ENCODE measurements around the gene SUPV3L1.
"Not testable (repeated sequence)": the region's sequence is repeated elsewhere in the genome, so short reads cannot be mapped to it uniquely, and the experiment has no call there.

The SUPV3L1 gene

DNA sequence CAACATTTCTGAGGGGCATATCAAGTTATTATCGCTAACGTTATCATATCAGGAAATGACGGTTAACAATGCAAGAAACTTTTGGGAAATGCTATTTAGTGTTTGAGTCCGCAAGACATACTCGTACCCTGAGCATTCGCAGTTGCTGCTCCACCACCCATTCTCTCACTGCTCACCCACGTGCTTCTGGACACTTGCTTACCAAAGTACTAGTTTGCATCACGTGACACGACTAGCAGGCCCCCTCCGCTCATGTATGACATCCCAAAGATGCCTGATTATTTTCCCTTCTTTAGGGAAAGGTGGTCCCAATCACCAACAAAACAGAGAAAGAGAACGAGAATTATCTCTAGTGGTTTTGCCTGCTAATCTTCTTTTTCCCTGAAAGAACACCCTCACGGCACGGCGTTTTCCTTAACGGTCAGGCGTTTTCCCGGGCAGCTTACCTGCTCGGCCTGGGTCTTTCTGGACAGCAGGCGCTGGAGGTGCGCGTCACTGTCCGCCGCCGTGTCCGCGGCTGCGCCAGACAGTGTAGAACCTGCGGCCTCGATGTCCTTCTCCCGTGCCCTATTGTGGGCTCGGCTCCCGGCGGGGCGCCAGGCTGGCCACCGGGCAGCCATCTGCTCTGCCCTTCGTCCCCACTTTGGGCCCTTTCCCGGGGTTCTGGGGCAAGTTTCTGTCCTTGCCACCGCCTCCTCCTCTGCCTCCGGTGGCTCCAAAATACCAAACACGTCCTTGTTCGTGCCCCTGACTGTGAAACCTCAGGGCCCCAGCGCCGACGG is at the start of gene SUPV3L1:
SUPV3L1 (plus strand) TSS at position 492 of the 782 bp plus-strand sequence; CDS start at position 550, 58 bp downstream.
- DNase-seq (ENCODE audit: low spot score), result peak; percentile 97

DNA sequence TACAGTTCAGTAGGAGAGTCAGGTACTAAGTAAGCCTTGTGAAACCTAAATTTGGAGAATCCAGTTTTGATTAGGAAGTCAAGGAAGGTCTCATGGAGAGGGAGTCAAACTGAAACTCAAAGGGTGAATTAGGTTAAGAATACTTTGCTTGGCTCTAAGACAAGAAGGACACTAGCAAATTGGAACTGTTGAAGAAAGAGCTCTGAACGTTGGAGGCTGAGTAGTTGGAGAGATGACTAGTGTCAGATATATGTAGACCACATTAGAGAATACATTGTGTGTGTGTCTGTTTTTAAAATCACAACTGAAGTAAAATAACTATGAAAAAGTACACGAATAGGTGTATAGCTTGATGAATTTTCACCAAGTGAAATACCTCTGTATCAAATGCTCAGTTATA is 49.8 kb upstream of the SUPV3L1 start:
- no peak for DNase-seq (ENCODE audit: low spot score)

DNA sequence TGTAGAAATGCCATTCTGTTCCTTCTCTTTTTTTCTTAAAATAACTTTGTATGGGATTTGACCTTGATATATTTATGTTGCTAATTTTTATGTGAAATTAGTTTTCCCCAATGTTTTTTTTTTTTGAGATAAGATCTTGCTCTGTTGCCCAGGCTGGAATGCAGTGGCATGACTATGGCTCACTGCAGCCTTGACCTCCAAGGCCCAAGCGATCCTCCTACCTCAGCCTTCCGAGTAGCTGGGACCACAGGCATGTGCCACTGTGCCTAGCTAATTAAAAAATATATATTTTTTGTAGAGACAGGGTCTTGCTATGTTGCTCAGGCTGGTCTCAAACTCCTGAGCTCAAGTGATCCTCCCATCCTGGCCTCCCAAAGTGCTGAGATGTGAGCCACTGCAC is 40.1 kb upstream of the SUPV3L1 start:
- DNase-seq (ENCODE audit: low spot score), result no peak

DNA sequence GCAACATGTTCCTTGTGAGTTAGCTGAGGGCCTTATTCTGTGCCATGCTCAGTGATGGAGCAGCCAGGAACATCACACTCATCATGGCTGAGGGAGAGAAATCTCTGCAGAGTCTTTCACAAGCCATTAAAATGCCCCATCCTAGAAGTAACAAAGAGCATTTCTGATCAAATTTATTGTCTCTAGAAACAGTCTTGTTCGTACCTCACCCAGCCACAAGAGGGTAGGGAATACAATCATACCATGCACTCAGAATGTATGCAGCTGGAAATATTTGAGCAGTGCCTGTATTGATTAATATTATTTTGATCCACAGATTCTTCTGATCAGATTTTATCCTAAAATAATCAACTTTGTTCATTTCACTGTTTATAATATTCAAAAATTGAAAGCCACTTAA is 38.7 kb upstream of the SUPV3L1 start:
- no peak for DNase-seq (ENCODE audit: low spot score)

DNA sequence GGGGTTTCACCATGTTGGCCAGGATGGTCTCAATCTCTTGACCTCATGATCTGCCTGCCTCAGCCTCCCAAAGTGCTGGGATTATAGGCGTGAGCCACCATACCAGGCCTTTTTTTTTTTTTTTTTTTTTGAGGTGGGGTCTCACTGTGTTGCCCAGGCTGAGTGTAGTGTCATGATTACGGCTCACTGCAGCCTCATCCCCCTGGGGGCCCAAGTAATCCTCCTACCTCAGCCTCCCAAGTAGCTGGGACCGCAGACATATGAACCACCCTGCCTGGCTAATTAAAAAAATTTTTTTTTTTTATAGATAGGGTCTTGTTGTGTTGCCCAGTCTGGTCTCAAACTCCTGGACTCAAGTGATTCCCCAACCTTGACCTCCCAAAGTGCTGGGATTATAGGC is 38.0 kb upstream of the SUPV3L1 start:
- not testable (repeated sequence) for DNase-seq (ENCODE audit: low spot score)

DNA sequence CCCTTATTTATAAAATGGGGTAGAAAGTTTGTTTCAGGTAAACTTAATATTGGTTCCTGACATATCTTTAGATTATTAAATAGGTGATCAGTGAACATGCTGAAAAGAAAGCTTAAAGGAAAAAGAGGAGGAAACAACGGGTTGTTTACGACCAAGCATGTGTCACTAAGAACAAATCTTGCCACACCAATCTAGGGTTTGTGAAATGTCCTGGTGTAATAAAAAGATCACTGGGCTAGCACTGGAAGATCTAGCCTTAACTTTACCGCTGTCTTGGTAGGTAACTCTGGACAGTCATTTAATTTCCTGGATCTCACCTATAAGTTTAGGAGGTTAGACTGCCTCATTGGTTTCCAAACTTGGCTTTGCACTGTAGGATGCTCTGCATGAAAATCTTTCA is 37.1 kb upstream of the SUPV3L1 start:
- DNase-seq (ENCODE audit: low spot score), result no peak

DNA sequence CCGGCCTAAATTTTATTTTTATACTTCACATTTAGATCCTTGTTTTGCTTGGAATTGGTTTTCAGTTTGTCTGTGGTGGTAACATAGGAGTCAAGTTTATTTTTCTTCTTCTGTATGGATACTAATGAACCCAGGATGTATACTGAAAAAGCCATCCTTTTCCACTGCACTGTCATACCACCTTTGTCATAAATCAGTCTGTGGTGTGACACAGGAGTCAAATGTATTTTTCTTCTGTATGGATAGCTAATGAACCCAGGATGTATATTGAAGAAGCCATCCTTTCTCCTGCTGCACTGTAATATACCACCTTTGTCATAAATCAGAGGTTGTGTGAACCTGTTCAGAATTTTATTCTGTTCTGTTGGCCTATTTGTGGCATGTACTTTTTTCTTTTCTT is 34.7 kb upstream of the SUPV3L1 start:
- no peak for DNase-seq (ENCODE audit: low spot score)

DNA sequence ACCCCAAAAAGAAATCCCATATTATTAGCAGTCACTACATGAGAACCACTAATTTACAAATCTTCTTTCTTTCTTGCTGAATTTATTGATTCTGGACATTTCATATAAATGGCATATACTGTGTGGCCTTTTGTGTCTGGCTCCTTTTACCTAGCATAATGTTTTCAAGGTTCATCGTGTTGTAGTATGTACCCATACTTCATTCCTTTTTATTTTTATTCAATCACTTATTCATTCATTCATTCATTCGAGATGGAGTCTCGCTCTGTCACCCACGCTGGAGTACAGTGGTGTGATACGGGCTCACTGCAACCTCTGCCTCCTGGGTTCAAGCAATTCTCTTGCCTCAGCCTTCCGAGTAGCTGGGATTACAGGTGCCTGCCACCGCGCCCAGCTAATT is 34.2 kb upstream of the SUPV3L1 start:
- no peak for DNase-seq (ENCODE audit: low spot score)

DNA sequence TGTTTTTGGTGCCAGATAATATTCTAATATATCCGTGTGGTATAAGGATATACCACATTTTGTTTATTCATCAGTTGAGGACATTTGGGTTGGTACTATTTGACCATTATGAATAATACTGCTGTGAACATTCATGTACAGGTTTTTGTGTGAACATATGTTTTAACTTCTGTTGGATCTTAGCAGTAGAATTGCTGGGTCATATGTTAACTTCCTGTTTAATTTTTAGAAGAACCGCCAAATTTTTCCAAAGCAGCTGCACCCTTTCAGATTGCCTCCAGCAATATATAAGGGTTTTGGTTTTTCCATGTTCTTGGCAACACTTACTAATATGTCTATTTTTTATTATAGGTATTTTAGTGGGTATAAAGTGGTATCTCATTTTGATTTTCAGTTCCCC is 33.3 kb upstream of the SUPV3L1 start:
- DNase-seq (ENCODE audit: low spot score), result no peak

DNA sequence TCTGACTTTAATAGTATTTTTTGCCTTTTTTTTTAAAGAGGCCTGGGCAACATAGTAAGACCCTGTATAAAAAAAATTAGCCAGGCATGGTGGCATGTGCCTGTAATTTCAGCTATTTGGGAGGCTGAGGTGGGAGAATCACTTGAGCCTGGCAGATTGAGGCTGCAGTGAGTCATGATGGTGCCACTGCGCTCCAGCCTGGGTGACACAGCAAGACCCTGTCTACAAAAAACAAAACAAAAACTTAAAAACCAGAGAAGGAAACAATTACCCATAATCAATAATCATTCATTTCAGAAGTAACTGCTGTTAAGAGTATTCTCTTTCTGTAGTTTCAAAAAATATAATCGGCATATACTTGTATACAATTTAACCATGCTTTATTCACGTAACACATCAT is 28.1 kb upstream of the SUPV3L1 start:
- DNase-seq (ENCODE audit: low spot score), result no peak

DNA sequence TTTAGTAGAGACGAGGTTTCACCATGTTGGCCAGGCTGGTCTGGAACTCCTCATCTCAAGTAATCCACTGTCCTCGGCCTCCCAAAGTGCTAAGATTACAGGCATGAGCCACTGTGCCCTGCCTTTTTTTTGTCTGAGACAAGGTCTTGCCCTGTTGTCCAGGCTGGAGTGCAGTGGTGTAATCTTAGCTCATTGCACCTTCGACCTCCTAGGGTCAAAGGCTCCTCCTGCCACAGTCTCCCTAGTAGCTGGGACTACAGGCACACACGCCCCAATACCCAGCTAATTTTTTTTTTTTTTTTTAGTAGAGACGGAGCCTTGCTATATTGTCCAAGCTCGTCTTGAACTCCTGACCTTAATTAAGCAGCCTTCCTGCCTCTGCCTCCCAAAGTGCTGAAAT is 26.8 kb upstream of the SUPV3L1 start:
- no peak for DNase-seq (ENCODE audit: low spot score)

DNA sequence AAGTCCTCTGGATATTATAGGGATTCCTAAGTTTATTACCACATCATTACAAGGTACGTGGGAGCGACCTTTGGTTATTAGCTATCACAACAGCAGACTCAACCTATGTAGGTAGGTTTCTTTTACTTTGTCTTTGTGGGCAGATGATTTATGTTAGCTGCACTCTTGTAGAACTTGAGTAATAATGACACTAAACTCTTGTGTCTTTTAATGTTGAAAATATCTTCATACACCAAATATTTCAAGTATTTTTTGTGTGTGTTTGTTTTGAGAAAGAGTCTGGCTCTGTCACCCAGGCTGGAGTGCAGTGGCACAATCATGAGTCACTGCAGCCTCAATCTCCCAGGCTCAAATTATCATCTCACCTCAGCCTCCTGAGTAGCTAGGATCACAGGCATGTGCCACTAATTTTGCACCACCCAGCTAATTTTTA is 19.2 kb upstream of the SUPV3L1 start:
- no peak for DNase-seq (ENCODE audit: low spot score)

DNA sequence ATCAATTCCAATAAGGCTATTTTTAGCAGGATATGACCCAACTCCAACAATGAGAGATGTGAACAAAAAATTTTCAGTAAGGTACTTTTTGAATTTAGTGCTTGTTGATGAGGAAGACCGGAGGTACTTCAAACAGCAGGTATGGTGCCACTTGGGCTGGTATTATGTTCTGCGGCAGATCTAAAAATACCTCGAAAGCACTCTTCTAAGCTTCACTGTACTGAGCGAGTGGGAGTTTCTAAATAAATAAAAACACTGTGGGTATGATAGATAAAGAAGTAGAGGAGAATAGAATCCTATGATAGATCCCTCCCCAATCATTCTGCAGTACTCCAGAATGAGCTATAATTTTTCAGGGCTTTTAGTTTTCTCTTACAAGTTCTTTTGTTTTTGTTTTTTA is 11.5 kb upstream of the SUPV3L1 start:
- DNase-seq (ENCODE audit: low spot score), result no peak

DNA sequence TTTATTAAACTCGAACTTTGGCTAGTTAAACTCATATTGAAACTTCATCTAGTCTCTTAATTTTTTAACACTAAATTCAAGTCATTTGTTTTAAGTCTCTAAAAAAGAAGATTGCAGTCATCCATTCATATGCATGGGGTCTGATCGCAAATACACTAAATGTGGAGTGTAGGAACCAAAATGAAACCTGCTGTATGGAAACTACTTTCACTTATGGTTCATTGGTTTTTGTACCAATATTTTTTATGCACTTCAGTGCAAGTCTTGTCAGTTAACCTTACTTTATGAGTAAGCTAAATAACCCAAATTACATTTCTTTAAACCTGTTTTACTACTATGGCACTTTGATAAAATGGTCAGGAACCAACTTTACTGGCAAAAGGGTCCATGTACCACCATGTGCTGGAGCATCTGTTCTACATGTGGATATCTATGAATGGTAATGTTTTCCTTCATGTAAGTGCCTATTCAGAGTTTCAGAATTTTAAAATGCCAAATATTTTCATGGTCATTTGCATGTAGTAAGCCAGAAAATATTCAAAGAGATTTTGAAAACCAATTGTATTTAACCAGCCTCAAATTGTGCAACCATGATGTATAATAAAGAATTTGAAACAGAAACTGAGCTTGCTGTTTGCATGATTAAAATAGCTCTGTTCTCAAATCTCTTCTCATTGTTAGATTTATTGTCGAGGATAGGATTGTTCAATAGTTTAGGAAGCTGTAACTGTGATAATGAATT is 7.6 kb upstream of the SUPV3L1 start:
- DNase-seq (ENCODE audit: low spot score), result no peak

DNA sequence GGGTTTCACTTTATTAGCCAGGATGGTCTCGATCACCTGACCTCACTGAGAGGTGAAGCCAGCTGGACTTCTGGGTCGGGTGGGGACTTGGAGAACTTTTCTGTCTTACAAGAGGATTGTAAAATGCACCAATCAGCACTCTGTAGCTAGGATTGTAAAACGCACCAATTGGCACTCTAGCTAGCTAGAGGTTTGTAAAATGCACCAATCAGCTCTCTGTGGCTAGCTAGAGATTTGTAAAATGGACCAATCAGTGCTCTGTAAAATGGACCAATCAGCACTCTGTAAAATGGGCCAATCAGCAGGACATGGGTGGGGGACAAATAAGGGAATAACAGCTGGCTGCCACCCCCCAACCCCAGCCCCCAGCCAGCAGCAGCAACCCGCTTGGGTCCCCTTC is 4.7 kb upstream of the SUPV3L1 start:
- not testable (repeated sequence) for DNase-seq (ENCODE audit: low spot score)

DNA sequence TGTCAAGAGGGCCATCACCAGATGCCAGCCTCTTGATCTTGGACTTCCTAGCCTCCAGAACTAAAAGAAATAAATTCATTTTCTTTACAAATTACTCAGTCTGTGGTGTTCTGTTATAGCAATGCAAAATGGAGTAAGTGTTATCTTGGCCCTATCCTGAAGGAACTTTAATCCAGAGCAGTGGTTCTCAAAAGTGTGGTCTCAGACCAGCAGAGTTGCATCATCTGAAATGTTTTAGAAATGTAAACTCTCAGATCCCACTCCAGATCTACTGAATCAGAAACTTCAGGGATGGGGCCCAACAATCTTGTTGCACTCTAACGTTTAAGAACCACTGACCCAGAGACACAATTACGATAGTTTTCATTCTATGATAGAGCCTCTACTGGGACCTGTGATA is 3.2 kb upstream of the SUPV3L1 start:
- DNase-seq (ENCODE audit: low spot score), result no peak

DNA sequence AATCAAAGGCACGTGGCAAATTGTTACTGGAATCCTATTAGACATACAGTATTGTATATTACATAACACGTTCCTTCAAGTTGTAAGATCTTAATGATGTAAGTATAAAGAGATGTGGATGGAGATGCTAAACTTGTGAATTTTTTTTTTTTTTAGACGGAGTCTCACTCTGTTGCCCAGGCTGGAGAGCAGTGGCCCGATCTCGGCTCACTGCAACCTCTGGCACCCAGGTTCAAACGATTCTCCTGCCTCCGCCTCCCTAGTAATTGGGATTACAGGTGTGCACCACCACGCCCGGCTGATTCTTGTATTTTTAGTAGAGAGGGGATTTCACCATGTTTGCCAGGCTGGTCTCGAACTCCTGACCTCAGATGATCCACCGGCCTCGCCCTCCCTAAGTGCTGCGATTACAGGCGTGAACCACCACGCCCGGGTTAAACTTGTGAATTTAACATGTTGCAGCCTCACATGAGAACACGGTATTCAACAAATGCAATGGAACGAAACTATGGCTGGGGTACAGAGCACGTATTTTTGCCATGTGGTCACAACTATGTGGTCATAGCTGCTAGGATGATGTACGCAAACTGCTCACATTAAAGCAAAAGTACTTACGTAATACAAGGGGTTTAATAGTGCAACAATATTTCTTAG is 818 bp upstream of the SUPV3L1 start:
- DNase-seq (ENCODE audit: low spot score), result no peak

DNA sequence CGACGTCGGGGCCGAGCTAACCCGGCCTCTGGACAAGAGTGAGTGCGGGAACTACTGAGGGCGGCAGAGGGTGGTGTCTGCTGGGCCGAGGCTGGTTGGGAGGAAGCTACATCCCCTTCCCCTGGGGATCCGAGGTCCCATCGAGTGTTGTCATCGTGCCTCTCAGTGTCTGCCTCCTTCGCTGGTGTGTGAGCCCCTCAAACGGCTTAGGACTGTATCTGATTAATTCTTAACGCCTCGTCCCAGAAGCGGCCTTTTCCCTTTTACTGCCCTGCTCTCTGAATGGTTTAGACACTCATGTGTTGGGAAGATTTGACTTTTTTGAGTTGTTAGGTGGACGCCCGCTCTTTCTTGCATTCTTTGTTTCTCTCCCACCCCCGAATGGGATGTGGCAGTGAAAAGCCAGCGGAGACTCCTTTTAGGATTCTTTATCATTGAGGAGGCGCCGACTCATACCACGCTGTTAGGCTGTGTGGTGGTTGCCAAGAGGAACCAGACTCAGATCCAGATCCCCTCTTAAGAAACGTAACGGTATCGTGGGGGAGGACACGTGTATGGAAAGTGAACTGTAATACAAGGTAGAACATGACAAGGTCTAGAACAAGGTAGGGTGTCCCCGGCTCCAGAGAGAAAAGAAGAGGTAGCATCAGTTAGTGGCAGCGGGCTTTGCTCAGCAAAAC is 631 bp downstream of the SUPV3L1 start:
- DNase-seq (ENCODE audit: low spot score), result peak; percentile 16

DNA sequence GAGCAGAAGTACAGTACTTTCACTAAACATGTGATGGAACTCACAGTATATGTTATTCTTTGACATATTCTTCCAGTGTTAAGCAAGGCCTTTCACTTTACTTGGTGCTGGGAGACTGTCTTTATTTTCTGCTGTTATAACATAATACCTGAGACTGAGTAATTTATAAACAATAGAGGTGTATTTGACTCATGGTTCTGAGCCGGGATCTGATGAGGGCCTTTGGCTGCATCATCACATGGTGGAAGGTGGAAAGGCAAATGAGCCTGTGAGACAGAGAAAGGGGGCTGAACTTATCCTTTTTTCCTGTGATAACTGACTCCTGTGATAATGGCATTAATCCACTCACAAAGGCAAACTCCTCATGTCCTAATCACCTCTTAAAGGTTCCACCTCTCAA is 1.4 kb downstream of the SUPV3L1 start:
- DNase-seq (ENCODE audit: low spot score), result no peak

DNA sequence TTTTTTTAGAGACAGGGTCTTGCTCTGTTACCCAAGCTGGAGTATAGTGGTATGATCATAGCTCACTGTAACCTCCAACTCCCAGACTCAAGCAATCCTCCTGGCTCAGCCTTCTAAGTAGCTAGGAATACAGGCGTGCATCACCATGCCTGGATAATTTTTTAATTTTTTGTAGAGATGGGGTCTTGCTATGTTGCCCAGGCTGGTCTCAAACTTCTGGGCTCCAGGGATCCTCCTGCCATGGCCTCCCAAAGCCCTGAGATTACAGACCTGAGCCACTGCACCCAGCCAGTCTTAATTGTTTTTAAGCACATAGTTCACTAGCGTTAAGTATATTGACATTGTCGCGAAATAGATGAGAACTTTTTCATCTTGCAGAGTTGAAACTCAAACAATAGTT is 2.0 kb downstream of the SUPV3L1 start:
- no peak for DNase-seq (ENCODE audit: low spot score)

DNA sequence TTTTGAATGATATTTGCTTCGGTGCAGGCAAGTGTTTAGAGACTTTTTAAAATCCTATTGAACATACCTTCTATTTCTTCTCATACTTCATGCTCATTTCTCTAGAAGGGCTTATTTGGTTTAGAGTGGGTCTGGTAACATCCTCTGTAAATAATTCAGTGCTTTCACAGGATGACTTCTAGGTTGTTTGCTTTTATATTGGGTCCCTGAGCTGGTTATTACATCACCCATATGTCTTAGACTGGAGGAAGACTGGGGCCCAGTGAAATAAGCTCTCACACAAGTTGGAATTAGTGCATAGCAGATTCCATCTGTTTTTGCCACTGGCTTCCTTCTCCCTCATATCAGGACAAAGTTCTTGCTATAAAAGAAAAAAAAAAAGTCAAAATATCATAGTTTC is 6.5 kb downstream of the SUPV3L1 start:
- DNase-seq (ENCODE audit: low spot score), result no peak

DNA sequence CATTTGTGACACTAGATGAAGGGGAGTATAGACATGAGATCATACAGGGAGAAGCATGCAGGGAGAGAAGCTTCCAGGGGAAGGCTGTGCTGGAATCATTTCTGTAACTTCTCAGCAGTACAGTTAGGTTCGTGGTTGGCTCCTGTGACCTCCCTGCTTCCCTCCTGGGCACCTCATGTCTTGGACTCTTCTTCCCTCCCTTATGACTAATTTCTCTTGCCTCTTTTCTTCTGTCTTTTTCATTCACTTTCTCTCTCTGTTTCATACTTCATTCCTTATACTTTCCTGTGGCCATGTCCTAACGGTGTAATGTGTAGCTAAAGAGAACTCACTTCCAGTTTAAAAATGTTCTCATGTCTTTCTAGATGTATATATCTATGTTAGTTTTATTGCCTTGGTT is 21.0 kb downstream of the SUPV3L1 start:
- DNase-seq (ENCODE audit: low spot score), result no peak

DNA sequence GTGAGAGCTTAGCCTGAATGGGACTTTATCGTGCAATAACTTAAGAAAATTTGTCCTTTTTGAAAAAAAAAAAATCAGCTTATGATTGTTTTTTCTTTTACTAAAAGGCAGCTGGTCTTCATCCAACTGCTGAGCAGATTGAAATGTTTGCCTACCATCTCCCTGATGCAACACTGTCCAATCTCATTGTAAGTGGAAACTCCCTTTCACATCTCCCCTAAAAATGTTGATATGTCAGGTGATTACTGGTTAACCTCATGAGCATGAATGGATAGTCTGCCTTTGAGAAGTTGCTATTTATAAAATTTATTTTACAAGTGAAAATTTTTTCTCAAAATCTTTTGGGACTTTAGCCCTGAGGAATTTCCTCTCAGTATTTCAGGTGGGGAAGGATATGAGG is 22.3 kb downstream of the SUPV3L1 start:
- DNase-seq (ENCODE audit: low spot score), result no peak
